HS-27A (cell line): Measurements from ENCODE around the gene EFL1.
A peak's percentile ranks its signal among the peaks of the same experiment; 100 is the strongest.
"Not testable (repeated sequence)": the region's sequence is repeated elsewhere in the genome, so short reads cannot be mapped to it uniquely, and the experiment has no call there.

Experiments
- DNase-seq: peaks from one replicate; pipeline ENCODE4 v3.0.0-alpha.2; 2012; ENCODE audit warnings: low read depth, missing footprints

Gene EFL1

DNA sequence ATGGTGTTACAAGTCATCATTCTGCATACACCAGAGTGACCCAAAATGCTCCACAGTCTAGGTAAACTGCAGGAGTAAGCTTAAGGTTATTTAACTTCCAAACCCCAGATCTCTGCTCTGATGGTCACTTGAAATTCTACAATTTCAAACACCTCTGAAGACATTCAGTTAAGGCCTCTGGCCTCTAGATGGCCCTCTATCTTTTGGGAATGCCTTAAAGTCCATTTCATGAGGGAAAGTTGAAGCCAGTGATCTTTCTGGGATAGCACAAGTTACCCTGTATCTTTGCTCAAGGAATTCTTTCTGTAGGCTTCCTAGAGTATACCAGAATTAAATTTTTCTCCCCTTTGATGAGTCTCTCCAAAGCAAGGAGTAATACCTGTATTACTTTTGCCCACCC lies 18.7 kb upstream of the EFL1 start:
- DNase-seq, result not testable (repeated sequence)

DNA sequence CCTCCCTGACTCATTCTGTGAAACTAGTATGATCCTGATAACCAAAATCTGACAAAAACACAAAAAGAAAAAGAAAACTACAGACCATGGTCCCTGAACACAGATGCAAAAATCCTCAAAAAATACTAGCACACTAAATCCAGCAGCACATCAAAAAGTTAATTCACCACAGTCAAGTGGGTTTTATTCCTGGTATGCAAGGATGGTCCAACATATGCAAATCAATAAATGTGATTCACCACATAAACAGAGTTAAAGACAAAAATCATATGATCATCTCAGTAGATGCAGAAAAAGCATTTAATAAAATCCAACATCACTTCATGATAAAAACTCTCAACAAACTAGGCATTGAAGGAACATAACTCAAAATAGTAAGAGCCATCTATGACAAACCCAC lies 12.9 kb upstream of the EFL1 start:
- no peak for DNase-seq

DNA sequence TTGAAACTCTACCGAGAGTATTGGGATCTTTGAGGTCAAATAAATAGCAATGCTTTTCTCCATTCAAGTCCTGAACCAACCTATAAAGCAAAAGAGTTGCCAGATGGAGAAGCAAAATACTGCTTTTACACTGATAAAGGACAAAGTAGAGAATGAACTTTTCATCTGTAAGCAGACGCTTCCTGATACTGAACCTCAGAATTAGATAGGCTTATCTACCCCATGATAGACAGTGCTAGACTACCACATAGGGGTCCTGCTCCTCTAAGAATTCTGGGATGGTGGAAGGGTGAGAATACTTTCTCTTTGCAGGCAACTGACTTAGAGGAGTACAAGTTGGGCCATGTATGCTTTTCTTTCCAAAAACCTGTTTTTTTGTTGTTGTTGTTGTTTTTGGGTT lies 9.6 kb upstream of the EFL1 start:
- no peak for DNase-seq

DNA sequence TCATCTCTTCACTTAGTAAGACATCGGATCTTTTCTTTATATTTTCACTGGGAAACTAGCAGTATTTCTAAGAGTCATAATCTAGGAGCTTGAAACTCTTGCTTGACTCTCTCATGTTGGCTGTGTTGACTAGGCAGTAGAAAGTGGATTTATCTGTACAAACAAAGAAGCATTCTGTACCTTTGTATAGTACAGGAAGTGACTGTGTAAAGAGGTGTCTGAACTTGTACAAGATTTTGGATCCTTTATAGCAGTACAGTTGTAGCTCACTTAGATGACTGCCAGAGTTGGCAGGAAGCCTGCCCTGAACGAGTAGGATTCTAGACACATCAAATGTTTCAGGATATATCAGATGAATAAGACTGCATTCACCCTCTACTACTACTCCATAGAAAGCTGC lies 5.9 kb upstream of the EFL1 start:
- DNase-seq, result not testable (repeated sequence)

DNA sequence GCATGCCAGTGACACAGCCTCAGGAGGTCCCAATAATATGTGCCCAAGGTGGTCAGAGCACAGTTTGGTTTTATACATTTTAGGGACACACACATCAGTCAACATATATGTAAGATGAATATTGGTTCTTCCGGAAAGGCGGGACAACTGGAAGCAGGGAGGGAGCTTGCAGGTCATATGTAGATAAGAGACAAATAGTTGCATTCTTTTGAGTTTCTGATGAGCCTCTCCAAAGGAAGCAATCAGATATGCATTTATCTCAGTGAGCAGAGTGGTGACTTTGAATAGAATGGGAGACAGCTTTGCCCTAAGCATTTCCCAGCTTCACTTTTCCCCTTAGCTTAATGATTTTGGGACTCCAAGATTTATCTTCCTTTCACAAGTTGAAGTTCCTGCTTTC lies 4.6 kb upstream of the EFL1 start:
- not testable (repeated sequence) for DNase-seq

DNA sequence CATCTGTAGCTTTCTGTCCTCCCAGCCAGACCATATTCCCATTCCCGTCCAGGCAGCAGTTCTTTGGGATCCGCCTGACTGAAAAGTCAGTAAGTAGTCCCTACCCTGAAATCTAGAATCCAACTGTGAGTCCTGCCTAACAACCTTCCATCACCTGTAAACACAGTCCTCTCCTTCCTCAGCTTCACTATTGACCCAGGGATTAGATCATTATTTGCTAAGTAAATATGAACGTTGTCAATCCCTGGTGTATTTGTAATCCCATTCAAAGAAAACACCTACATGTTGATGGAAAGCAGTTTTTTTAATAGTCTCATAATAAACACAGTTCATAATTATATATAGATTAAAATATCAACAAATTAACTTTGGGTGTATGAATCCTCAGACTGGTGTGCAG lies 816 bp upstream of the EFL1 start:
- DNase-seq, result no peak

DNA sequence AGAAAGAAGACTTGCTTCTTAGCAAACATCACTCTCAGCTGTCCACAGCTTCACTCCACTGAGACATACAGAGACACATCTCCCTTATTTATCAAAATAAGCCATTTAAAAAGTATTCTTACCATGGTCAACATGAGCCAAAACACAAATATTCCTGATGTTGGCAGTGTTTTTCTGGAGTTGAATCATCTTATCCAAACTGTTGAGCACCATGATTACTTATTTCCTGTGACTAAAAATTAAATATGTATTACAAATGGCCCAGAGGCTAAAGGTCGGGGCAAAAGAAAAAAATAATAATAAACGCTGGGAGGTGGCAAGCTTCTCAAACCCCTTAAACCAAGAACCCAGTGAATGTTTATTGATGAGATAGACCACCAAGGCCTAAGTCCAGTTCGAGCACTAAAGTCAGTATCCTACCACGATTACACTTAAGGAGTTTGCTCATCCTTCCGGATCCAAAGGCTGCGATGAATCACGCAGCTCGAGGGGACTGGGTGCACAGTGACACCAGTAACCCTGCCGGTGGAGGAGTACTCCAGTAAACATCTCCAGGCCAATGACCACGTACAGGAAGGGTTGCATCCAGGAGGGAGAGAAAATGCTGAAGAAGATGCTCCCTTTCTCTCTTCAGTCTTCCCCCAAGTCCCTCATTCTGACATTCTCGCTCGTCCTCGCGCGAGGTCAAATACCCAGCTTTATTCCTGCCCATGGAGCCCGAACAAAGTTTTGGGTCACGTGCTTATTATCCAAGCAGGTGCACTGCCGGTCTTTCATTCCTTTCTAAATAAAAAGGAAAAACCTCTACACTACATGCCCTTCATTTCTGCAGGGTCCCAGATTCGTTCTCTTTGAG lies 740 bp downstream of the EFL1 start:
- peak; percentile 50 for DNase-seq

DNA sequence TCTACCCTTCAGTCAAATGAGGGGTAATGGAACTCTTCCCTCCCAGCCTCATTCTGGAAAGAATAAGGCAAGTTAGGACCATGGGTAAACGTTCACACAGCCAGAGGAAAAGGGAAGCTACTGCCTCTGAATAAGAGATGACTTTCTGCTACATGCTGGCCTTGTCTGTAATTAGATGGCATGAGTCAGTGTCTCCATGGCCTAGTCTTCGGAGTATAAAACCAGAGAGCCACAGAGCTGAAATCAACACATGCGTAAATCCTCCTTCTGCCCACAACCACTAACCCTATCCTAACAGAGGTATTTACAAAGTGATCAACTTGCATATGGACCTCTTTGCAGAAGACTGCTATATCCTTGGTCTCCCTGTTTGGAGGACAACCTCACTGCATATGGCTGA lies 14.3 kb downstream of the EFL1 start:
- DNase-seq, result not testable (repeated sequence)

DNA sequence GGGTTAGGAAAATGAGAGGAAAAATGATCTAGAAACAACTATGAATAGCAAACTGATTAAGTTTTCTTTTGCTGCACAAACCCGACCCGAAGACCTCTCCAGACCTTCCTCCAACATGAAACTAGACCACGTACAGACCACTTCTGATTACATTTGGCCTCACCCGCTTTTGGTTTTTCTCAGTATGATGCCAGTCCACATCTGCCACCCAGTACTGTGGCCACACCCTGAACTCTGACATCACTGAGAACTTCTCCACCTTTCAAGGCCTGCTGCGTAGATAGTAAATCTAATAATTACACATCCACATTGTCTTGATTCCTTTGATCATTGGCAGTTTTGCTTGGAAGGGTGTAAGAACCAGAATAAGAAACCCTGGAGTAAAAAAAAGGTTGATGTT lies 16.6 kb downstream of the EFL1 start:
- DNase-seq, result not testable (repeated sequence)

DNA sequence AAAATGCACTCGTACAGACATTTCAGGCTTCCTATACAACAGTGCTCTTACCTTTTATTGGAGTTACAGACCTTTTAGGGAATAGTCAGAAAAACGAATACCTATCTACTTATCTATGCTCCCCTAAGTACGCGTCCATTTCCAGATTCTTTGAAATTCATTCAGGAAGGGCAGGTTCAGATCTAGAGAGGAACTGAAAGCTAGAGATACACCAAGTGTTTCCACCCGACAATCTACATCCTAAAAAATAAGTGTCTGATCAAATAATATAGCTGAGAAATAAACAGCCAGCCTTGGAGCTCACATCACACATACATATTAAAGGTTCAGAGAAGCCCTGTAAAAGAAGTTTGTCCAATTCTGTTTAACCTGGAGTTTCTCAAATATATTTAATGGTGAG lies 18.9 kb downstream of the EFL1 start:
- not testable (repeated sequence) for DNase-seq

DNA sequence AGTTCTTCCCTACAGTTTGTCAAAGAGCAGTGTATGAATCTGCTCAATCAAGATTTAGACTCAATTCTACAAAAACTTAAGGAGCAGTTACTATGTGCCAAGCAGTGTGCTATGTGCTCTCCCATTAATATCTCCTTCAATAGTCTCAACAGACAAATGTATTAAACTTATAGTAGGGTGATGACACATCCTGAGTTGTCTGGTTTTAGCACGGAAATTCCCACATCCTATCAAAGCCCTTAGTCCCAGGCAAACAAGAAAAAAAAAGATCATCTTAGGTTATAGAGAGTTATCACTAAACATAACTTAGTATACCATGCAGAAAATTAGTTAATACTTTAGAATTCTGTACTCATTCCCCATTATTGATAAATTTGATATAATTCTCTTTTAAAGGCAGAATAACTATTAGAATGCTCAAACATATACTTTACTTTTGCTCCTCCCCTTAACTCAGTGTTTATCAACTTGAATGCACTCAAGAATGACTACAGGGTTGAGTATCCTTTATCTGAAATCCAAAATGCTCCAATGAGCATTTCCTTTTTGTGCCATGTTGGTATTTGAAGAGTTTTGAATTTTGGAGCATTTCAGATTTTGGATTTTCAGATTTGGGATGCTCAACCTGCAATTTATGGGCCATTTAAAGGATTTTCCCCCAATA lies 20.6 kb downstream of the EFL1 start:
- not testable (repeated sequence) for DNase-seq

DNA sequence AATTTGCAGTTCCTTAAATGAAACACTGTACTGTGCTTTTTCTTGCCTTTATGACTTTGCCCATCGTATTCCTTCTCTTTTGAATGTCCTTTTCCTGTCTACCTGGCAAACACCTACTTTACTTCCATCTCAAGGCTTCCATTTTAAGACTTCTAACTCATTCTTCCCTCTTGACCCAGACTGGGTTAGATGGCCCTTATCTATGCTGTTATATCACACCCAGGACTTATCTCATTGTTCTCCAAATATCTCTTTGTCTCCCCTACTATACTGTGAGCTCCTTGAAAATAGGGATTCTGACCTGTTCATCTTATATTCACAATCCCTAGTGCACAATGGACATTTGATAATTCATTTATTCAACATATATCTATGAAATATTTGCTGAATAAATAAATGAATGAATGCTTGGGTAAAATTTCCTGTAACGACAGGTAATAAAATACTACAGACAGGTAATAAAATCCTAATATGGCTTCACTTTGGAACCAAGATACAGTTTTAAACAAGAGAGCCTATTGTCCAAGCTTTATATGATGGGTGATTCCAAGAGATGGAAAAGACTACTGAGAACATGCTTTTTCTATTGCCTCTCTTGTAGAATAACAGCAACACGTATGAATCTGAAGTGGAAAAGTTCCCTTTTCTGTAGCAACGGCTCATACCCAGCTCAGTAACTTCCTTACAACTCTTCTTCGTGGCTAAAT lies 22.7 kb downstream of the EFL1 start:
- no peak for DNase-seq

DNA sequence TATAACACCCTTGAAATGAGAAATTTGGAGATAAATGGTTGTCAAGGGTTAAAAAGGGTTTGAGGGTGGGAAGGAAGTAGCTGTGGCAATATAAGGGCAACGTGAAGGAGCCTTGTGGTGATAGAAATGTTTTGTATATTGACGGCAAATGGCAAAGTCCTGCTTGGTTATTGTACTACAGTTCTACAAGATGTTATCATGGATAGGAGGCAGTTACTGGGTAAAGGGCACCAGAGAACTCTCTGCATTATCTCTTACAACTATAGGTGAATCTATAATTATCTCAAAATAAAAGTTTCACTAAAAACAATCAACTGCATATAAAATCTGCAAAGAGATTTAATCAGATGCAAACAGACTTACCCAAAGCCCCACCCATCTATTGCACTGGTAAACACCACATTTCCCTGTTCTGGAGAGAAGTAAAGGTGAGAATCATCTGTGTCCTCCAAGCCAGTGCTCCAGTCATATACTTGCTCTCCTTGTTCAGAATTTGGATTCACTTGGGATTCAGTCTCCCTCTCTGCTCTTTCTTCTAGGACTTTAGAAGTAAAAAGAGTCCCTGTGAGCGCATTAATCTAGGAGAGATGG lies 24.5 kb downstream of the EFL1 start:
- not testable (repeated sequence) for DNase-seq

DNA sequence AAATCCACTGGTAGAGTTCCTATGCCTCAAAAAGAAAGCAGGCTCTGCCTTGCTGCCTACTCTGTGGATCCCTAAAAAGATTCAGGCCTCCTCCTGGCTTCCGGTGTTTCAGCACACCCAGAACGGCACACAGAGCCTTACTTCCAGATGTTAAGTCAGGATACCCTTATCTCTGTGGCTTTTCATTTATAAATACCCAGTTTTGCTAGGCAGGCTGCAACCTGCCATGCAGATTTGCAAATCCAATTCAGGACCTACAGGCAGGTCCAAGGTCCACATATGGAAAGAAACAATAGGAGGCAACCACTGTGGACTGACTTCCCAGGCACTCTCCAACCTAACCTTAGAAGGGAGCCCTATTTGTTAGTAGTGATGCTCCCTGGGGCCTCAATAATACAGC lies 30.7 kb downstream of the EFL1 start:
- no peak for DNase-seq

DNA sequence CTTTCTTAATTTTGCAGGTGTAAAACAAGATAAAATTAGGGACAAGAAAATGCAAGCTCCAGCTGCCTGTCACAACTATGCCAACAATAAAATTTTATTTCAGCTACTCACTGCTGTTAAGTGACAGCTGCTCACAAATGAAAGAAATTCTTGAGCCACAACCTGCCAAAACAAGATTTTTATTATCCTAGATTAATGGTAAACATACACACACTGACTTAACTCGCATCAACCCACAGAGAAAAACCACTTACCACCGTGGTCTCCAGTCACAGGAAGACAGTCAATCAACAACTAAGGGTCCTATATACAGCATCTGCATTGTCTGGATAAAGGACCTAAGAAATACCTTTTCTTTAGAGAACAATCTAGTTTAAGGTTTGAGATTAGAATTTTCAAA lies 31.3 kb downstream of the EFL1 start:
- no peak for DNase-seq

DNA sequence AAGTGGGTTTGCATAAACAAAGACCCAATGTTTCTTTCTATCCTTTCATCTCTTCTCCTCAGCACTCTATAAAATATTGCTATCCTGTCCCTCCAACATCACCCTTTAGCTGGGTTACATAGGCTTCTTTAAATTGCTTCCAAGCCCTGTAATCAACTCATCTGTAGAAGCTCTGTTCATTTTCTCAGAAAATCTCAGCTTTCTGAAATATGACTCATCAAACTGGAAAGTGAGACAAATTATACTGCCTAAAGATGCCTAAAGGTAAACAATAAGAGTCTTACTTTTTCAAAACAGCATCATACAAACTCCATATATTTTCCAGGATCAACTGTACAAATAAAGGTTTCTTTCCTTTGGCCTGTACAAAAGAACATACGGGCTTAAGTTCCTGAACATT lies 33.8 kb downstream of the EFL1 start:
- no peak for DNase-seq

DNA sequence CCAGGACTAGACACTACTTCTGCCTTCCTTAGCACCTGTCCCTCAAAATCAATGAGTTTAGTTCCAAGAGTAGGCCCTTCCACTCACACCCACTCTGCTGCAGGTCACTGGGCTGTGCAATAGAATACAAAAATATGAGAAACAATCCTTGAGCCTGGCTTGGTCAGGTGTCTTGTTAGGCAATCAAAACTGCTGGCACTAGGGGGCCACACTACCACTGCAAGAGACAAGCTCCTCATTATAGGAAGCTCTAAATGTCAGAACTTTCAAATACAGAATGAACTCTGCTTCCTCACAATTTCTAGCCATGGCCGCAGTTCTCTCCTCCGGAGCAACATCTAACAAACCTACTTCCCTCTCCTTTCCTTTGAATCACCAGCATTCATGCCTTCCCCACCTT lies 41.0 kb downstream of the EFL1 start:
- DNase-seq, result not testable (repeated sequence)

DNA sequence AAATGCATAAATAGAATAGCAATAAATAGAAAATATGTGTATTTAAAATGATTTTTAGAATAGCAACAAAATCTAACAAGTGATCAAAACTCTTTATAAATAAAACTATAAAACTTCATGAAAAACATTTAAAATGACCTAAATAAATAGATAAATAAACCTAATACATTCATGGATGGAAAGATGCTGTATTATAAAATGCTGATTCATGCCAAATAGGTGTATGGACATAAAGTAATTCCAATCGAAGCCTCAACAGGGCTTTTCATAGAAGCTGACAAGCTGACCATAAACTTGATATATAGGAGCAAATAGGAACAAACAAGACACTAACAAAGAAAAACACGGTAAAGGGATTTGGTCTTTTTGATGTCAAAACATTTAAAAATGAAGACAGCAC lies 46.4 kb downstream of the EFL1 start:
- DNase-seq, result not testable (repeated sequence)

DNA sequence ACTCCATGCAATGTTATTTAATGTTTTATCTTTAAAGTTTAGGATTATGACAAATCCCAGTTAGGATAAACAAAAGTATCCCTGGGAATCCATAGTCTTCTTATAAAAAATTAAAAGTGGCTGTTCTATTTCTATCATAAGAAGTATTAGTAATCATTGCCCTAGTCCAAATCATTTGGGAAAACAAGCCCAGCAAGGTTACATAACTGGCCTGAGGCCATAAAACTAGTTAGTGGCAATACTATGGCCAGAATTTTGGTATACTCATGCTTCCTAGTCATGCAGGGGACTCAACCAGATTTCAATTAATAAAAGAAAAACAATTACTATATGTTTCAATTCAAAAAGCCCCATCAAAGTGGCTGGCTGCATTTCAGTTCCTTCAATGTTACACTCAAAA lies 50.3 kb downstream of the EFL1 start:
- not testable (repeated sequence) for DNase-seq

DNA sequence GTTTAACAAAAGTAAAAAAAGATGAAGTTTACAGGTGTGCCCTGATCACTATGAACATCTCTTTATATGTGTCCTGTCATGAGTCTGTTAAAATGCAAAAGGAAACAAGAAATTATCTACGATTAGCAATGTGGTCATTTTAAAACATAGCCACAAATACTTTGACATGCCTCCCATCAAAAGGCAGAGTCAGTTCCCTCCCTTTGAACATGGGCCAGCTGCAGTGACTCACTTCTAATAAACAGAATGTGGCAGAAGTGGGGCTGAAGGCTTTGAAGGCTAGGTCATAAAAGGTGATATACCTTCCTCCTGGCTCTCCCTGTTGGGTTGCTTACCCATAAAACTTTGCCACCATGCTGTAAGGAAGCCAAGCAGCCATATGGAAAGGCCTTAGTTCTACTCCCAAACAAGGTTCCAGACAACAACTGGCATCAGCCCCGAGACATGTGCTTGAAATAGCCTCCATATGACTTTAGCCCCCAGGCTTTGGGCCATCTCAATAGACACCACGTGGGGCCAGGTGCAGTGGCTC lies 52.4 kb downstream of the EFL1 start:
- not testable (repeated sequence) for DNase-seq

DNA sequence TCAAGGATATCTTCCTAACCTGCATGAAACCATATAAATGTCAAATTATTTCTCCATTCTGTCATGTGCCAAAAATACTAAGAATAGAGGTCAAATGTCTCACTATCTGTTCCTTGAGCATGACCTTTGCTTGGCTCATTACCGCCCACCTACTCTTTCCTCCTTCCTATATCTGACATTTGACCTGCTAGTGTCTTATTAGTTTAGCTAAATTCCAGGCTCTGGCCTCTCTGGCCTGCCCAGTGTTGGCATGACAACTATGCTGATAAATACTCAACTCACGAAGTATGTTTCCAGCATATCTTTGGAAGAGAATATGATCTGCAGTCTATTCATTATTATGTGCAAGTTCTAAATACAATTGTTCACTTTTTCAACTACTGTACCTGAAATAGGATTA lies 58.0 kb downstream of the EFL1 start:
- not testable (repeated sequence) for DNase-seq
